Choroid plexus epithelial cell (primary cell): ENCODE data around the gene PRTG.

Experiments used
- DNase-seq: peaks from one replicate; pipeline ENCODE4 v3.0.0-alpha.2; 2010; ENCODE audit warnings: low read depth
- H3K4me3 ChIP-seq: 2 replicates; pipeline ENCODE4 v1.5.1; 2011; ENCODE audit warnings: low read depth, mild to moderate bottlenecking, control low read depth, low read length, moderate library complexity
- CTCF ChIP-seq: conservative IDR thresholded peaks from 2 replicates; pipeline ENCODE4 v1.5.1; 2011; ENCODE audit warnings: low read depth, mild to moderate bottlenecking, control low read depth, inconsistent platforms, low read length, moderate library complexity

The PRTG gene

GRCh38 chr15:55741833-55742497, 987 bp downstream of the PRTG start:
- TF ChIP-seq CTCF, result no peak
- peak overlapping the region; percentile 74 for H3K4me3 ChIP-seq
- DNase-seq, result peak; percentile 7

GRCh38 chr15:55740981-55741832, 1.7 kb downstream of the PRTG start:
- DNase-seq, result peak; percentile 39
- TF ChIP-seq CTCF, result no peak
- peak overlapping the region; percentile 74 for H3K4me3 ChIP-seq

- peak overlapping the region; percentile 74 for H3K4me3 ChIP-seq
- no peak for TF ChIP-seq CTCF
- DNase-seq, result peak; percentile 5
Measured at GRCh38 chr15:55740359-55740878, 2.5 kb downstream of the PRTG start.

GRCh38 chr15:55739641-55740040, 3.3 kb downstream of the PRTG start:
- H3K4me3 ChIP-seq, result no peak overlapping the region
- no peak for DNase-seq
- TF ChIP-seq CTCF, result no peak

GRCh38 chr15:55738715-55739114, 4.2 kb downstream of the PRTG start:
- DNase-seq, result no peak
- no peak overlapping the region for H3K4me3 ChIP-seq
- no peak for TF ChIP-seq CTCF

- peak; percentile 34 for DNase-seq
- no peak for TF ChIP-seq CTCF
- no peak overlapping the region for H3K4me3 ChIP-seq
Measured at GRCh38 chr15:55737373-55737772, 5.6 kb downstream of the PRTG start.
